PC-9 (cell line): Measurements from ENCODE around the gene SNX12. TPM values are rescaled to one million over a fixed set of nuclear protein-coding genes. Genes with fewer than 3 reads are reported as not detected.

Experiments used
- BruUV-seq: library from RNA; stranded (reverse); fragments of 400-500 nt; replicated peaks from 2 replicates; lab custom pipeline; 2021; lab: Mats Ljungman, UMichigan
- CTCF ChIA-PET: fragments of 300-600 bp; sonication (Branson Sonifier 250); formaldehyde crosslinking; loops from one replicate; lab custom pipeline; 2022; ENCODE audit warnings: antibody characterized with exemption; lab: Charles Lee
- POLR2A ChIA-PET: fragments of 300-600 bp; sonication (Branson Sonifier 250); formaldehyde crosslinking; loops from one replicate; lab custom pipeline; 2022; ENCODE audit warnings: antibody characterized with exemption; ENCODE audit not compliant: unreplicated experiment; lab: Charles Lee
- DNase-seq, 2 experiments: peaks; one replicate each; pipeline versions ENCODE4 v3.0.0 to v3.0.0-alpha.2; 2015 to 2022; ENCODE audit warnings: mixed read lengths in 1 of 2
- H2AFZ ChIP-seq: fragments of 200-600 bp; sonication (generic); 2 replicates; pipeline ENCODE4 v1.8.1; 2017; ENCODE audit warnings: antibody characterized with exemption
- H3F3A ChIP-seq: fragments of 200-600 bp; sonication (generic); 2 replicates; pipeline ENCODE4 v1.8.1; 2017; ENCODE audit warnings: antibody characterized with exemption, mild to moderate bottlenecking, low read depth; ENCODE audit not compliant: insufficient read depth
- H3K27ac ChIP-seq: fragments of 200-600 bp; sonication (generic); 2 replicates; pipeline ENCODE4 v1.6.1; 2016; ENCODE audit warnings: mixed run types
- H3K27me3 ChIP-seq: fragments of 200-600 bp; sonication (generic); 2 replicates; pipeline ENCODE4 v1.6.1; 2016; ENCODE audit warnings: low read depth, mixed run types; ENCODE audit not compliant: insufficient read depth
- H3K36me3 ChIP-seq: fragments of 200-600 bp; sonication (generic); 2 replicates; pipeline ENCODE4 v1.6.1; 2016; ENCODE audit warnings: low read depth, mixed run types
- H3K4me1 ChIP-seq: fragments of 200-600 bp; sonication (generic); replicated peaks from 2 replicates; pipeline ENCODE4 v1.6.1; 2016; ENCODE audit warnings: mixed run types; ENCODE audit not compliant: insufficient read depth
- H3K4me2 ChIP-seq: fragments of 200-600 bp; sonication (generic); 2 replicates; pipeline ENCODE4 v1.6.1; 2017; ENCODE audit warnings: mixed run types
- H3K4me3 ChIP-seq: fragments of 200-600 bp; sonication (generic); 2 replicates; pipeline ENCODE4 v1.6.1; 2016; ENCODE audit warnings: mixed run types
- H3K79me2 ChIP-seq: fragments of 200-600 bp; sonication (generic); 2 replicates; pipeline ENCODE4 v1.6.1; 2017; ENCODE audit warnings: low read depth, mixed run types
- H3K9me2 ChIP-seq: fragments of 200-600 bp; sonication (generic); 2 replicates; pipeline ENCODE4 v1.8.1; 2017; ENCODE audit warnings: mild to moderate bottlenecking; ENCODE audit not compliant: insufficient read depth
- H3K9me3 ChIP-seq: fragments of 200-600 bp; sonication (generic); 2 replicates; pipeline ENCODE4 v1.8.1; 2016; ENCODE audit warnings: low read depth; ENCODE audit not compliant: insufficient read depth
- H4K20me1 ChIP-seq: fragments of 200-600 bp; sonication (generic); 2 replicates; pipeline ENCODE4 v1.8.1; 2017; ENCODE audit not compliant: insufficient read depth
- EZH2 ChIP-seq: fragments of 200-600 bp; sonication (generic); IDR thresholded peaks from 2 replicates; pipeline ENCODE4 v1.8.0; 2017; ENCODE audit warnings: antibody characterized with exemption, low read depth
- intact Hi-C: fragments of 100-400 bp; cut with micrococcal nuclease; formaldehyde crosslinking; loops from one replicate; pipeline ENCODE4 v1.10.0; 2022; ENCODE audit not compliant: unreplicated experiment
- total RNA-seq: library from RNA; stranded (reverse); gene quantifications from 2 replicates; pipeline ENCODE4 v1.2.3, GENCODE V29; 2021
- TF ChIP-seq, protein P1 (sequence below): fragments of 200-600 bp; sonication (generic); conservative IDR thresholded peaks from 2 replicates; pipeline ENCODE4 v1.6.1; 2017; ENCODE audit warnings: mixed run types, antibody characterized with exemption, mild to moderate bottlenecking, moderate library complexity

The SNX12 gene
- total RNA-seq, 1 experiment from 2014 or later: 63.1 TPM

DNA sequence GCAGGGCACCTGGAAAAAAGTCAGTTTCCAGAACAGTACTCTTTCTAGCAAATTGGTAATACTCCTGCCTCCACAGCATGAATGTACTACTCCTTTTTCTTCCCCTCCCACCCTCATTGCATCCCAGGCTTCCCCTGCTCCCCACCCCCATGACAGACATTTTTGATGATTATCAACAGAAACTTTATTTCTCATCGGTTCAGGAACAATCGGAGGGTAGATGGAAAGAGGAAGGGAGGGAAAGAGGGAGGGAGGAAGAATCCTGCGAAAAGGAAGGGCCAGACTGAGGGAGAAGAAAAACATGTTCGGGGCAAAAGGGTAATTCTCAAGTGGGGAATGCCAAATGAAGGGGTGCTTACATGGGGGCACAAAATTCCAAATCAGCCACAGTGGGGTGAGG is 39.1 kb upstream of the SNX12 start:
- Histone ChIP-seq H3K79me2 (no peaks in the 10 kb centered on the region), H3K4me2 (no peak overlapping the region), H3K27me3 (no peaks in the 10 kb centered on the region), H4K20me1 (no peaks in the 10 kb centered on the region), H3K27ac (no peak overlapping the region), H3F3A (no peaks in the 10 kb centered on the region), H3K36me3 (no peaks in the 10 kb centered on the region), H3K9me2 (no peaks in the 10 kb centered on the region), H3K4me3 (no peak overlapping the region), H3K9me3 (no peaks in the 10 kb centered on the region), H2AFZ (no peak overlapping the region), H3K4me1 (no peaks in the 10 kb centered on the region)
- ChIA-PET POLR2A (no interaction called here), CTCF (no interaction called here)
- TF ChIP-seq, protein P1, sequence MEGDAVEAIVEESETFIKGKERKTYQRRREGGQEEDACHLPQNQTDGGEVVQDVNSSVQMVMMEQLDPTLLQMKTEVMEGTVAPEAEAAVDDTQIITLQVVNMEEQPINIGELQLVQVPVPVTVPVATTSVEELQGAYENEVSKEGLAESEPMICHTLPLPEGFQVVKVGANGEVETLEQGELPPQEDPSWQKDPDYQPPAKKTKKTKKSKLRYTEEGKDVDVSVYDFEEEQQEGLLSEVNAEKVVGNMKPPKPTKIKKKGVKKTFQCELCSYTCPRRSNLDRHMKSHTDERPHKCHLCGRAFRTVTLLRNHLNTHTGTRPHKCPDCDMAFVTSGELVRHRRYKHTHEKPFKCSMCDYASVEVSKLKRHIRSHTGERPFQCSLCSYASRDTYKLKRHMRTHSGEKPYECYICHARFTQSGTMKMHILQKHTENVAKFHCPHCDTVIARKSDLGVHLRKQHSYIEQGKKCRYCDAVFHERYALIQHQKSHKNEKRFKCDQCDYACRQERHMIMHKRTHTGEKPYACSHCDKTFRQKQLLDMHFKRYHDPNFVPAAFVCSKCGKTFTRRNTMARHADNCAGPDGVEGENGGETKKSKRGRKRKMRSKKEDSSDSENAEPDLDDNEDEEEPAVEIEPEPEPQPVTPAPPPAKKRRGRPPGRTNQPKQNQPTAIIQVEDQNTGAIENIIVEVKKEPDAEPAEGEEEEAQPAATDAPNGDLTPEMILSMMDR: no peak
- no peak for TF ChIP-seq EZH2
- DNase-seq: no peak
- BruUV-seq: no TSS peak
- intact Hi-C loops: no loop called here

DNA sequence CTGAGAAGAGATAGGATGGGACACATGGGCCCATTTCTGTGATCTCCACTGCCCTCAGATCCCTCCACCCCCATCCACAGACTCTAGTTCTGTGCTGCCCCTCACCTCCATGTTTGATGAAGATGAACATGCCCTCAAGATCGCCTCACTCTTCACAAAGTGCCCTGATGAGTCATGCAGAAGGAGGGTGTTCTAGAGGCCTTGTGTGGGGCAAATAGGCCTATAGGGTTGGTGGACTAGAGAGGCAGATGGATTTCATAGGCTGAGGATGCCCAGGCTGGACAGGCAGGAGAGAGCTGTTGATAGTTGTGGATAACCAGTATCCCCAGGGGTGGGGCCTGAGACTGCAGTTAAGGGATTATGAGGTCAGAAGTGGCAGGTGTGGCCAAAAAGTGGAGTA is 38.3 kb upstream of the SNX12 start, which contains the start of gene CXorf65:
CXorf65 (minus strand) TSS at position 314 of the 400 bp plus-strand sequence; CDS start at position 130, 184 bp downstream.
- no peak within 1 kb of the TSS for H3K4me3 ChIP-seq
- H3K79me2 ChIP-seq: no peaks in the 10 kb centered on the region

DNA sequence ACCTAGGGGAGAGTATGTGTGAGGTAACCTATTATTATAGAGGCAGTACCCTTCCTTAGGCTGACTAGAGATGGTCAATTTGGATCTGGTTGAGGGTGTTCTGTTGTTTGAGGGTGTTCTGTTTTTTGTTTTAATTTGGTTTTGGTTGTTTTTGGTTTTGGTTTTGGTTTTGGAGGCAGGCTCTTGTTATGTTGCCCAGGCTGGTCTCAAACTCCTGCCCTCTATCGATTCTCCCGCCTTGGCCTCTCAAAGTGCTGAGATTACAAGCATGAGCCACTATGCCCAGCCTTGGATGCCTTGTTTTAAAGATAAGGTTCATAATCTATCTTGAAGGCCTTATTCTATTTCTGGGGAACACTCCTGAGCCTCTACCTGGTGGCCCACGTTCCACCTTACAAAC is 37.5 kb upstream of the SNX12 start:
- TF ChIP-seq, protein P1: no peak
- no peak for TF ChIP-seq EZH2
- POLR2A ChIA-PET: no interaction called here
- Histone ChIP-seq H4K20me1 (no peaks in the 10 kb centered on the region), H3K4me3 (no peak overlapping the region), H3K4me1 (no peaks in the 10 kb centered on the region), H3F3A (no peaks in the 10 kb centered on the region), H3K36me3 (no peaks in the 10 kb centered on the region), H3K9me3 (no peaks in the 10 kb centered on the region), H3K27me3 (no peaks in the 10 kb centered on the region), H3K79me2 (no peaks in the 10 kb centered on the region), H3K27ac (no peak overlapping the region), H3K9me2 (no peaks in the 10 kb centered on the region), H2AFZ (no peak overlapping the region), H3K4me2 (no peak overlapping the region)
- no peak for DNase-seq
- CTCF ChIA-PET: no interaction called here
- no TSS peak for BruUV-seq
- intact Hi-C loops: no loop called here

More for the DNA sequence above, 38.3 kb upstream of the SNX12 start, which contains the start of gene CXorf65:
- no peaks in the 10 kb centered on the region for H3K4me1 ChIP-seq
- no peaks in the 10 kb centered on the region for H3K9me3 ChIP-seq
- no peaks in the 10 kb centered on the region for H3F3A ChIP-seq
- POLR2A ChIA-PET: no interaction called here
- no peak for DNase-seq
- no peaks in the 10 kb centered on the region for H3K9me2 ChIP-seq
- intact Hi-C loops: no loop called here
- no peak within 1 kb of the TSS for H3K27ac ChIP-seq
- no peak for TF ChIP-seq EZH2
- TF ChIP-seq, protein P1: no peak
- no peak within 1 kb of the TSS for H3K4me2 ChIP-seq
- BruUV-seq: no TSS peak
- CTCF ChIA-PET: no interaction called here
- H3K27me3 ChIP-seq: no peaks in the 10 kb centered on the region
- H3K36me3 ChIP-seq: no peaks in the 10 kb centered on the region
- H2AFZ ChIP-seq: no peak within 1 kb of the TSS
- H4K20me1 ChIP-seq: no peaks in the 10 kb centered on the region
